Endothelial cell of umbilical vein (primary cell): Measurements from ENCODE around the gene DGKI. TPM values are rescaled to one million over a fixed set of nuclear protein-coding genes. Genes with fewer than 3 reads are reported as not detected.

ENCODE experiments used
- BruUV-seq: library from RNA; stranded (reverse); fragments of 400-500 nt; replicated peaks from 2 replicates; lab custom pipeline; 2021; lab: Mats Ljungman, UMichigan
- CTCF ChIA-PET: fragments of 300-600, 350-600 bp; sonication (Branson Sonifier 250); formaldehyde crosslinking; loops from one replicate; lab custom pipeline; 2021; ENCODE audit warnings: antibody characterized with exemption, inconsistent platforms; lab: Charles Lee
- POLR2A ChIA-PET: fragments of 300-600, 350-600 bp; sonication (Branson Sonifier 250); formaldehyde crosslinking; loops from one replicate; lab custom pipeline; 2021; ENCODE audit warnings: antibody characterized with exemption, inconsistent platforms; lab: Charles Lee
- DNase-seq: peaks from one replicate; pipeline ENCODE4 v3.0.0-alpha.2; 2011; ENCODE audit warnings: low read depth, low spot score
- FAIRE-seq: peaks from 2 replicates; lab custom pipeline; 2011; peaks lifted over from hg19 to GRCh38; lab: Jason Lieb, UNC
- H2AFZ ChIP-seq: 2 replicates; pipeline ENCODE4 v1.6.0; 2012; ENCODE audit warnings: low read depth, low read length, control low read depth, inconsistent platforms
- H3K27ac ChIP-seq: 2 replicates; pipeline ENCODE4 v1.5.1; 2011; ENCODE audit warnings: low read depth, mild to moderate bottlenecking, control low read depth, low read length, moderate library complexity; ENCODE audit not compliant: insufficient read depth
- H3K27me3 ChIP-seq, 2 experiments: 2 replicates each; pipeline versions ENCODE4 v1.6.0 to v1.6.1; 2011; ENCODE audit warnings: low read length in 2 of 2, mixed read lengths in 1 of 2; ENCODE audit not compliant: control insufficient read depth in 2 of 2, insufficient read depth in 2 of 2
- H3K36me3 ChIP-seq, 2 experiments: 2 replicates in 1 of 2; 3 replicates in 1 of 2; pipeline ENCODE4 v1.5.1; 2011; ENCODE audit warnings: low read length in 2 of 2, mild to moderate bottlenecking in 1 of 2, moderate library complexity in 1 of 2; ENCODE audit not compliant: control insufficient read depth in 2 of 2, insufficient read depth in 2 of 2; ENCODE audit errors: extremely low read depth in 1 of 2
- H3K4me1 ChIP-seq: 3 replicates; pipeline ENCODE4 v1.5.1; 2011; ENCODE audit warnings: mild to moderate bottlenecking, low read length; ENCODE audit not compliant: control insufficient read depth, insufficient read depth; ENCODE audit errors: extremely low read depth
- H3K4me2 ChIP-seq: 2 replicates; pipeline ENCODE4 v1.6.1; 2011; ENCODE audit warnings: low read length, control low read depth, mixed read lengths; ENCODE audit not compliant: insufficient read depth
- H3K4me3 ChIP-seq, 3 experiments: fragments of 200-600 bp in 1 of 3; sonication (generic), shearing (Covaris generic) in 1 of 3; replicated peaks in 1 of 3; 2 replicates each; pipeline ENCODE4 v1.5.1; 2011 to 2016; ENCODE audit warnings: control low read depth in 3 of 3, low read length in 3 of 3, mild to moderate bottlenecking in 2 of 3, inconsistent platforms in 1 of 3, low read depth in 1 of 3, moderate library complexity in 1 of 3; ENCODE audit not compliant: insufficient read depth in 1 of 3
- H3K79me2 ChIP-seq: 2 replicates; pipeline ENCODE4 v1.6.0; 2012; ENCODE audit warnings: low read length, inconsistent platforms; ENCODE audit not compliant: control insufficient read depth, insufficient read depth
- H3K9ac ChIP-seq: replicated peaks from 2 replicates; pipeline ENCODE3; 2011; ENCODE audit warnings: low read length, control low read depth; ENCODE audit not compliant: insufficient read depth; ENCODE audit errors: extremely low read depth
- H3K9me1 ChIP-seq: replicated peaks from 3 replicates; pipeline ENCODE4 v1.6.0; 2011; ENCODE audit warnings: mild to moderate bottlenecking, low read length; ENCODE audit not compliant: control insufficient read depth, insufficient read depth; ENCODE audit errors: extremely low read depth
- H3K9me3 ChIP-seq: replicated peaks from 2 replicates; pipeline ENCODE4 v1.5.1; 2012; ENCODE audit warnings: low read length, inconsistent platforms; ENCODE audit not compliant: control insufficient read depth, insufficient read depth
- H4K20me1 ChIP-seq: replicated peaks from 2 replicates; pipeline ENCODE3; 2011; ENCODE audit warnings: mild to moderate bottlenecking, low read length; ENCODE audit not compliant: control insufficient read depth, insufficient read depth; ENCODE audit errors: extremely low read depth
- EZH2 ChIP-seq: IDR thresholded peaks from 2 replicates; pipeline ENCODE4 v1.6.1; 2012; ENCODE audit warnings: borderline replicate concordance, low read depth, mild to moderate bottlenecking, moderate library complexity, low read length, inconsistent platforms; ENCODE audit not compliant: severe bottlenecking
- FOS ChIP-seq: IDR thresholded peaks from 2 replicates; pipeline ENCODE4 v1.6.1; 2011; ENCODE audit warnings: mild to moderate bottlenecking, low read length, moderate library complexity, borderline replicate concordance; ENCODE audit not compliant: insufficient read depth
- GATA2 ChIP-seq: IDR thresholded peaks from 2 replicates; pipeline ENCODE4 v1.7.0; 2011; ENCODE audit warnings: low read depth, mild to moderate bottlenecking, moderate library complexity, mixed read lengths, low read length; ENCODE audit not compliant: insufficient read length, insufficient read depth
- JUN ChIP-seq: IDR thresholded peaks from 2 replicates; pipeline ENCODE4 v1.6.1; 2011; ENCODE audit warnings: borderline replicate concordance, low read depth; ENCODE audit not compliant: insufficient read length, insufficient read depth
- MYC ChIP-seq: IDR thresholded peaks from one replicate; pipeline ENCODE4 v1.6.1; 2011; ENCODE audit warnings: mild to moderate bottlenecking, low read depth, low read length
- POLR2A ChIP-seq: IDR thresholded peaks from 2 replicates; pipeline ENCODE4 v1.6.1; 2012; ENCODE audit warnings: low read depth, mild to moderate bottlenecking, control low read depth, low read length
- POLR2AphosphoS5 ChIP-seq: IDR thresholded peaks from 2 replicates; pipeline ENCODE4 v1.6.1; 2012; ENCODE audit warnings: low read depth, mild to moderate bottlenecking, control low read depth, low read length, moderate library complexity; ENCODE audit not compliant: insufficient read depth
- dilution Hi-C: fragments of 300-500 bp; cut with MboI; formaldehyde crosslinking; loops from one replicate; pipeline ENCODE4 v1.15.0; 2019; ENCODE audit warnings: low sequenced_read_pairs; ENCODE audit not compliant: extremely low pct_ligation_motif_present
- intact Hi-C: fragments of 100-400 bp; cut with micrococcal nuclease; formaldehyde crosslinking; loops from one replicate; pipeline ENCODE4 v1.10.0; 2022
- polyA plus RNA-seq, 4 experiments: library from polyadenylated mRNA; depleted of rRNA in 3 of 4; stranded (reverse) in 3 of 4; unstranded in 1 of 4; fragments of >200 nt; gene quantifications; 2 replicates each; pipeline versions ENCODE4 v1.2.1 to v1.2.3, GENCODE V29; 2011 to 2012; ENCODE audit warnings: missing spikeins in 1 of 4
- total RNA-seq: library from RNA; stranded (reverse); gene quantifications from 2 replicates; pipeline ENCODE4 v1.2.3, GENCODE V29; 2021
- TF ChIP-seq, protein P1 (sequence below), 2 donors: IDR thresholded peaks; 1 replicate in 1 of 2; 2 replicates in 1 of 2; pipeline ENCODE4 v1.5.1; 2011; ENCODE audit warnings: low read length in 2 of 2, mild to moderate bottlenecking in 2 of 2, moderate library complexity in 2 of 2, control low read depth in 1 of 2, inconsistent platforms in 1 of 2, low read depth in 1 of 2; ENCODE audit not compliant: insufficient read depth in 1 of 2; ENCODE audit errors: extremely low read depth in 1 of 2
- TF ChIP-seq, protein P2 (sequence below): IDR thresholded peaks from 2 replicates; pipeline ENCODE4 v1.6.1; 2011; ENCODE audit not compliant: insufficient read depth, insufficient read length

DGKI gene
- total and polyA plus RNA-seq, 2 donors (not counting 3 experiments of a cell fraction or from before 2014, with no cell fraction given), result 0.11 to 0.51 TPM

DNA sequence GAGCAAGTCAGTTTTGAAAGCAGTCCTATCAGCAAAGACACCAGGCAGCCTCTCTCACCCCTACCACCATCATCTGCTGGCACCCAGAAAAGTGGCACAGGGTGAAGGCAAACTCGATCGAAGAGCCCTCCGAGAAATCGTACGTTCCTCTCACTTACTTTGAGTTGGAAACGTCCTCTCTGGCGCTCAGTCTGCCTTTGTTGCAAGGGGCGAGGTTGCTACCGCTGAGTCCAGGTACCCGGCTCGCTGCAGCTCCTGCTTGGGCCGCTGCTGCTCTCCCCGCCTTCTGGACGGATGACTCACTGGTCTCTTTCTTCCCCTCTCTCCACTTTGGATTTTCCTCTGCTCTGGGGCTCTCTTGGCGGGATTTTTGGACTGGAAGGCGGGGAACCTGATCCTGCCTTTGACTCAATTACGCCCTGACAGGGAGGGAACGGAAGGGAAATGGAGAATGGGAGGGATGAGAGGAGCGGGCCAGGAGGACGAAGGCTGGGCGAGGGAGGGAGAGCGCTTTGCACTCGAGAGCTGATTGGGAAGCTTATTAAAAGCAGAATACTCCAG, 503.4 kb downstream of the DGKI start, which contains the start of gene PTN:
Gene PTN (minus strand): TSS at position 453 of the 561 bp plus-strand sequence. CDS start 88,760 bp downstream, outside the sequence.
- Histone ChIP-seq H3K9me3 (no peaks in the 10 kb centered on the region), H4K20me1 (no peaks in the 10 kb centered on the region), H3K4me1 (no peaks in the 10 kb centered on the region), H3K79me2 (no peaks in the 10 kb centered on the region), H3K27me3 (no peaks in the 10 kb centered on the region), H3K4me2 (no peak within 1 kb of the TSS), H3K9ac (no peak within 1 kb of the TSS), H3K4me3 (no peak within 1 kb of the TSS), H3K36me3 (no peaks in the 10 kb centered on the region), H3K9me1 (no peaks in the 10 kb centered on the region), H3K27ac (no peak within 1 kb of the TSS), H2AFZ (no peak within 1 kb of the TSS)
- DNase-seq (no peak), FAIRE-seq (no peak)
- no peak for TF ChIP-seq EZH2
- TF ChIP-seq MYC, result no peak
- TF ChIP-seq FOS, result no peak
- TF ChIP-seq, protein P1, sequence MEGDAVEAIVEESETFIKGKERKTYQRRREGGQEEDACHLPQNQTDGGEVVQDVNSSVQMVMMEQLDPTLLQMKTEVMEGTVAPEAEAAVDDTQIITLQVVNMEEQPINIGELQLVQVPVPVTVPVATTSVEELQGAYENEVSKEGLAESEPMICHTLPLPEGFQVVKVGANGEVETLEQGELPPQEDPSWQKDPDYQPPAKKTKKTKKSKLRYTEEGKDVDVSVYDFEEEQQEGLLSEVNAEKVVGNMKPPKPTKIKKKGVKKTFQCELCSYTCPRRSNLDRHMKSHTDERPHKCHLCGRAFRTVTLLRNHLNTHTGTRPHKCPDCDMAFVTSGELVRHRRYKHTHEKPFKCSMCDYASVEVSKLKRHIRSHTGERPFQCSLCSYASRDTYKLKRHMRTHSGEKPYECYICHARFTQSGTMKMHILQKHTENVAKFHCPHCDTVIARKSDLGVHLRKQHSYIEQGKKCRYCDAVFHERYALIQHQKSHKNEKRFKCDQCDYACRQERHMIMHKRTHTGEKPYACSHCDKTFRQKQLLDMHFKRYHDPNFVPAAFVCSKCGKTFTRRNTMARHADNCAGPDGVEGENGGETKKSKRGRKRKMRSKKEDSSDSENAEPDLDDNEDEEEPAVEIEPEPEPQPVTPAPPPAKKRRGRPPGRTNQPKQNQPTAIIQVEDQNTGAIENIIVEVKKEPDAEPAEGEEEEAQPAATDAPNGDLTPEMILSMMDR (IDR thresholded peaks at IDR 0.05; ENCODE audit: extremely low read depth in 1 of 2, insufficient read depth in 1 of 2, low read depth in 1 of 2, low read length in 2 of 2), result no peak
- TF ChIP-seq JUN, result no peak
- TF ChIP-seq, protein P2, sequence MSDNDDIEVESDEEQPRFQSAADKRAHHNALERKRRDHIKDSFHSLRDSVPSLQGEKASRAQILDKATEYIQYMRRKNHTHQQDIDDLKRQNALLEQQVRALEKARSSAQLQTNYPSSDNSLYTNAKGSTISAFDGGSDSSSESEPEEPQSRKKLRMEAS, result no peak
- TF ChIP-seq GATA2, result no peak
- no peak for TF ChIP-seq POLR2A
- no peak for TF ChIP-seq POLR2AphosphoS5
- BruUV-seq, result no TSS peak
- ChIA-PET POLR2A (no interaction called here), CTCF (no interaction called here)
- intact Hi-C loops, result no loop called here
- dilution Hi-C loops, result no loop called here
